DMS79 (cell line): ENCODE results near the gene DOK6.
"Not testable (repeated sequence)": the region's sequence is repeated elsewhere in the genome, so short reads cannot be mapped to it uniquely, and the experiment has no call there.

Experiments used
- DNase-seq: peaks from one replicate; lab custom pipeline; 2025; lab: John Stamatoyannopoulos, UW

Gene DOK6

GRCh38 chr18:69626643-69627242 is 226.1 kb downstream of the DOK6 start:
- no peak for DNase-seq

GRCh38 chr18:69628774-69629359 is 228.2 kb downstream of the DOK6 start:
- DNase-seq: no peak

- no peak for DNase-seq
These were observed 230.6 kb downstream of the DOK6 start for GRCh38 chr18:69631281-69631680.

- DNase-seq: no peak
These were observed 234.8 kb downstream of the DOK6 start for GRCh38 chr18:69635482-69635881.

GRCh38 chr18:69636529-69637301 is 236.0 kb downstream of the DOK6 start:
- DNase-seq: no peak

GRCh38 chr18:69638056-69638455 is 237.4 kb downstream of the DOK6 start:
- DNase-seq: no peak

GRCh38 chr18:69647702-69648101 is 247.0 kb downstream of the DOK6 start:
- no peak for DNase-seq

GRCh38 chr18:69648486-69648885 is 247.8 kb downstream of the DOK6 start:
- peak; percentile 46 for DNase-seq

GRCh38 chr18:69649684-69650083 is 249.0 kb downstream of the DOK6 start:
- DNase-seq: no peak

- DNase-seq: no peak
These were observed 250.6 kb downstream of the DOK6 start for GRCh38 chr18:69651243-69651642.

GRCh38 chr18:69655816-69656215 is 255.1 kb downstream of the DOK6 start:
- DNase-seq: no peak

GRCh38 chr18:69658103-69658502 is 257.4 kb downstream of the DOK6 start:
- DNase-seq: no peak

GRCh38 chr18:69658685-69659084 is 258.0 kb downstream of the DOK6 start:
- DNase-seq: no peak

- peak; percentile 92 for DNase-seq
These were observed 258.5 kb downstream of the DOK6 start for GRCh38 chr18:69659142-69659651.

GRCh38 chr18:69662090-69662489 is 261.4 kb downstream of the DOK6 start:
- DNase-seq: not testable (repeated sequence)

GRCh38 chr18:69664399-69664798 is 263.7 kb downstream of the DOK6 start:
- no peak for DNase-seq

GRCh38 chr18:69674292-69674877 is 273.7 kb downstream of the DOK6 start:
- DNase-seq: no peak

- peak; percentile 89 for DNase-seq
These were observed 274.3 kb downstream of the DOK6 start for GRCh38 chr18:69674966-69675365.

- DNase-seq: no peak
These were observed 276.9 kb downstream of the DOK6 start for GRCh38 chr18:69677595-69677994.

- no peak for DNase-seq
These were observed 279.4 kb downstream of the DOK6 start for GRCh38 chr18:69680123-69680522.

GRCh38 chr18:69683176-69683575 is 282.5 kb downstream of the DOK6 start:
- no peak for DNase-seq

GRCh38 chr18:69684789-69685188 is 284.1 kb downstream of the DOK6 start:
- no peak for DNase-seq

GRCh38 chr18:69686861-69687260 is 286.2 kb downstream of the DOK6 start:
- no peak for DNase-seq
